OCI-M2 (cell line): Measurements from ENCODE around the gene TMEM235.
"Not testable (repeated sequence)": the region's sequence is repeated elsewhere in the genome, so short reads cannot be mapped to it uniquely, and the experiment has no call there.

Experiments used
- DNase-seq: peaks from one replicate; lab custom pipeline; 2025; ENCODE audit not compliant: unreplicated experiment; lab: John Stamatoyannopoulos, UW

Gene TMEM235

DNA sequence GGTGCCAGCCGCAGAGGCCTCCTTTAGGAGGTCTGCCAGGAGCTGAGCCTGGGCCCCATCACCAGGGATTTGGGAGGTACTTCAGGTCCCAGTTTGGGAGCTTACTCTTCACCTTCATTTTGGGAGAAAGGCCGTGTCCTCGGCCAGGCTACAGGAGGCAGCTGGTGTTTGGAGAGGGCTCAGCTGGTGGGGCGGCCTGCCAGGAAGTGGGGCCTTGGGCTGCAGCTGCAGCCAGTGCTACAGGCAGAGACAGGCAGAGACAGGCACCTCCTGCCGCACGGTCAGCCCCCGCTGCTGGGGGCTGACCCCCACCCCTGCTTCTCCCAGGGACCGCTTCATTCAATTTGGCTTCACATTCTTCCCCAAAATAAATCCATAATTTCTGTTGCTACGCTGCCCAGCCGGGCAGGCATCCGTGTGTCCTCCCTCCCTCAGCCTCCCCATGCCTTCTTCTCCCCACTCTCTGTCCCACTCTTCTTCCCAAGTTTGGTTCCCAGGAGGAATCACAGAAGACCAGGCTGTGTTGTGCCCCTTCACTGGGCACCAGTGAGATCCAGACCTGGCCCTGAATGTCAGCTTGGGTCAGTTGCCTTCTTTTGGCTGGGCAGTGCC, 6.1 kb downstream of the TMEM235 start:
- no peak for DNase-seq

DNA sequence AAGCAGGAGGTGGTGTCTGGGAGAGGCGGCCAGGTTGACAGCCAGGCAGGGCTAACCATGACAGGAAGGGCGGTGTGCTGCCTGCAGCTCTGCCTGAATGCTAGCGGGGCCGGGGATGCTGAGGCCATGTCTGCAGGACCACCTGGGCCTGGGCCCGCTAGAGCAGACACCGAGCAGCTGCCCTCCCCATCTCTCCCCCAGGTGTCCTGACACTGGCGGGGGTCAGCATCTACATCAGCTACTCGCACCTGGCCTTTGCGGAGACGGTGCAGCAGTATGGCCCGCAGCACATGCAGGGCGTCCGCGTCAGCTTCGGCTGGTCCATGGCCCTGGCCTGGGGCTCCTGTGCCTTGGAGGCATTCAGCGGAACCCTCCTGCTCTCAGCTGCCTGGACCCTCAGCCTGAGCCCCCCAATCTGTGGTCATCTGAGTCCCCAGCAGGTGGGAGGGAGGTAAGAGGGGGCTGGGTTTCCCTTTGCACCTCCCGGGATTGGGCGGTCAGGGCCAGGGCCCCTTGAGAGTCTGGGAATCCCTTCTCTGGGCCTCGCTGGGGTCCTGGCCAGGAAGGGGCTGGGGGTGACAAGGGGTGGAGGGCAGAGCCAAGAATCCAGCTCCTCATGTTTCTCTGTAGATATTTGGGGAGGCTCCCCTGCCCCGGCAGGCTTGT, 7.5 kb downstream of the TMEM235 start:
- no peak for DNase-seq

DNA sequence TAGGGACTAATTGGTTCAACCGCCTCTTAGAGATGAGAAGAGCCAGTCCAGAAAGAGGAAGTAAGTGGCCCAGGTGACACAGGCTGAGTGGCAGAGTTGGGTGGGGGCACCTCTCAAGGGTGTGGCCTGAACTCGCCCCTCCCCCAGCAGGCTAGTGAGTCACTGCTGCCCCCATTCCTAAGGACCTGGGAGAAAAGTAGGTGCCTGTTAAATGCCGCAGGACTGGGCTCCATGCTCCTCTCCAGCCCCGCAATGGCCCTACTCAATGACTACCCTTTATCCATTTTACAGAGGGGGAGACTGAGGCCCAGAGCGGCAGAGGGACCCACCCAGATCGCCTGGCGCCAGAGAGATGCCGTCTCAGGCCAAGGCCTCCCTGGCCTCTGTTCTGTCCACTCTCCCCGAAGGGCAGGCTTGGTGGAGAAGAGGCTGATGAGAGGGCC, 8.1 kb downstream of the TMEM235 start:
- DNase-seq, result no peak

DNA sequence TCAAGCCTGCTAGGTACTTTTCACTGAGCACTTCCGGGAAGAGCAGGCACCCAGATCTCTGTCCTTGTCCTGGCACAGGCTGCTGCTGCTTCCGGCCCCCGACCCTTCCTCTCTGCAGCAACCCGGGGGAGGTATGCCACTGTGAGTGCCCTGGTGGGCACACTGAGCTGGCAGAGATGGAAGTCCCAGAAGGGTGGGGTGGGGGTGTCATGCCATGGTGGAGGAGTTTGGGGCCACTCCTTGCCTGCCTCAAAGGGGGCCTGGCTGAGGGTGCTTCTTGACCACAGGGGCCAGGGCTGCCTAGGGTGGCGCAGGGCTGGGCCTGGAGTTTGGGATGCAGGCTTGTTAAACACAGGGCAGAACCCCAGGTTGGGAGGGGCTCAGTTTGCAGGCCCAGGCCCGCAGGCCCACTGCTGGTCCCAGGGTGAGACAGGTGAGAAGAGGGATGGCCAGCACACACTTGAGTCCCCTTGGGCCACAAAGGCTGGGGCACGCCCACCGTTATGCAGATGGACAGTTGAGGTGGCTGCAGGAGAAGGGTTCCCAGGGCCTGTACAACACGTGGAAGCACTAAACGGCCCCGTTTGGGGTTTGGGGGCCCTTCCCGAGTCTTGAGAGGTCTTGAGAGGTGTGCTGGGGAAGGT, 8.7 kb downstream of the TMEM235 start:
- DNase-seq, result no peak

DNA sequence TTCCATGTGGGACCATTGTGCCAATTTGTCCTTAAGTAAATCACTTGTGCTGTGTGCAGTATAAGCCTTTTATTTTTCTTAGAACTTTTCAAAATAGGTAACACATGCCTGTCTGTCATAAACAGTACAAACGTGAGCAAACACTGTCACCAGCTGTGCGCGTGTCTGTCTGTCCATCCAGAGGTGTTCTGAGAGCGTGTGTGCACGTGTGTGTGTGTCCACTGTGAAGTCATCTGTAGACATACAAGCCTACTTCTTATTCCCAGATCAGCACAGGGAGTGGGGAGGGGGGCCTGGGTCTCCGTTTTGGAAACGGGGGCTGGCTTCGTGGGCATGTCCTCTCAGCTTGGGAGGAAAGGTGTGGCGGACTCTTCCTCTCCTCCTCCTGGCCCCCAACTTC, 9.4 kb downstream of the TMEM235 start:
- no peak for DNase-seq

DNA sequence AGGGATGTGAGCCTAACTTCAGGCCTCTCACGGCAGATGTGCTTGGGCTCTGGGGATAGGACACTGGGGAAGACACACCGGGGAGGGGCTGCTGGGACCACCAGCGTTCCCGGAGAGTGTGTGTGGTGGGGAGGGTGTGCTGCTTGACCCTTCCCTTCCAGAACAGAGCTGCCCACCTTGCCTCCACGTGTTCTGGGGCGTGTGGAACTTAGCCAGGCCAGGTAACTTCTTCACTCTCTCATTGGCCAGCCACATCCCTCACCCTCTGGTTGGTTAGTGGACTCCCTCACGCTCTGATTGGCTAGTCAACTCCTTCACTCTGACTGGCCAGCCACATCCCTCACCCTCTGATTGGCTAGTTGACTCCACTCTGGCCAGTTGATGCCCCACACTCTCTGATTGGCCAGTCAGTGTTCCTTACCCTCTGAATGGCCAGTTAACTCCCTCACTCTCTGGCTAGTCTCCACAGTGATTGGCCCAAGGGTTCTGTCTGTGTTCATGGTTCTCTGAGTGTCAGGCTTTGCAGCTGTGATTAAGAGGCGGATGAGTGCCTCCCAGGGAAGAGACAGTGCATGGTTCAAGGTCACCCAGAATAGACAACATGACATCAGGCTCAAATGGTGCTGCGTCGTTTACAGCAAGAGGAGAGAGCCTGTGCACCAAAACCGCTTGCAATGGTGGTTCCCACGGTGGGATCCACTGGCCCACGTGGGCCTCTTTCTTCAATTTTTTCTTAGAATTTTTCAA, 10.0 kb downstream of the TMEM235 start:
- no peak for DNase-seq

DNA sequence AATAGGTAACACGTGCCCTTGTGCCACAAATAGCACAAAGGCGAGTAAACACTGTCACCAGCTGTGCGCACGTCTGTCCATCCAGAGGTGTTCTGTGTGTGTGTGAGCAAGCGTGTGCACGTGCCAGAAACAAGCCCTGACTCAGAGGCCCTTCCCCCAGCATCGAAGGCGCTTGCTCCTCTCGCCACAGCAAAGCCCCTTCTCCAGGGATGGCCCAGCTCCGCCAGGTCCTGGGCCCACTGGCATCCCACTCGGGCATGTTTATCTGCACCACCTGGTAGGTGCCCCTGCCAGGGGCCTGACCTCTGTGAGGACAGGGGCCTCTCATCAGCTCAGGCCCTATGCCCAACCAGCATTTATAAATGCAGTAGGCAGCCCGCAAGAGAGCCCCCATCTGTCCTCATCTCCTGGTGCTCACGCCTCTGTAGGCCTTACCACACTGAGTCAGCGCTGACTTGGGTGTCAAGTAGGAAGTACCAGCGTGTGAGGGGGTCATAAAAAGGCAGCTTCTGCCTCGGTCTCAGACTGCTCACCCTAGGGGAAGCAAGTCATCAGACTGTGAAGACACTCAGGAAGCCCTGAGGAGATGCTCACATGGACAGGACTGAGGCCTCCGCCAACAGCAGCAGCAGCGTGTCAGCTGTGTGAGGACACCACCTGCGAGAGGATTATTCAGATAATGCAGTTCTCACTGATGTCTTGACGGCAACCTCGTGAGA, 10.8 kb downstream of the TMEM235 start:
- no peak for DNase-seq

DNA sequence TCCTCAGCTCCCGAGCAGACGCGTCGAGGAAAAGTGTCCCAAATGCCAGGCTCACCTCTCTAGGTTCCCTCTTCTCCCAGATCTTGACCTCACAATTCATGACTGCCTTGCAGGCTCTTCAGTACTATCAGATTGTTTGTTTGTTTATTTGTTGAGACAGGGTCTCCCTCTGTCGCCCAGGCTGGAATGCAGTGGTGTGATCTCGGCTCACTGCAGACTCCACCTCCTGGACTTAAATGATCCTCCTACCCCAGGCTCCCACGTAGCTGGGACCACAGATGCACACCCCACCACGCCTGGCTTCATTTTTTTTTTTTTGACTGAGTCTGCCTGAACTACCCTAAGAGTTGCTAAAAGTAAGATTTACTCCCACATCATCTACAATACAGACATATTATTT, 15.9 kb downstream of the TMEM235 start:
- no peak for DNase-seq

DNA sequence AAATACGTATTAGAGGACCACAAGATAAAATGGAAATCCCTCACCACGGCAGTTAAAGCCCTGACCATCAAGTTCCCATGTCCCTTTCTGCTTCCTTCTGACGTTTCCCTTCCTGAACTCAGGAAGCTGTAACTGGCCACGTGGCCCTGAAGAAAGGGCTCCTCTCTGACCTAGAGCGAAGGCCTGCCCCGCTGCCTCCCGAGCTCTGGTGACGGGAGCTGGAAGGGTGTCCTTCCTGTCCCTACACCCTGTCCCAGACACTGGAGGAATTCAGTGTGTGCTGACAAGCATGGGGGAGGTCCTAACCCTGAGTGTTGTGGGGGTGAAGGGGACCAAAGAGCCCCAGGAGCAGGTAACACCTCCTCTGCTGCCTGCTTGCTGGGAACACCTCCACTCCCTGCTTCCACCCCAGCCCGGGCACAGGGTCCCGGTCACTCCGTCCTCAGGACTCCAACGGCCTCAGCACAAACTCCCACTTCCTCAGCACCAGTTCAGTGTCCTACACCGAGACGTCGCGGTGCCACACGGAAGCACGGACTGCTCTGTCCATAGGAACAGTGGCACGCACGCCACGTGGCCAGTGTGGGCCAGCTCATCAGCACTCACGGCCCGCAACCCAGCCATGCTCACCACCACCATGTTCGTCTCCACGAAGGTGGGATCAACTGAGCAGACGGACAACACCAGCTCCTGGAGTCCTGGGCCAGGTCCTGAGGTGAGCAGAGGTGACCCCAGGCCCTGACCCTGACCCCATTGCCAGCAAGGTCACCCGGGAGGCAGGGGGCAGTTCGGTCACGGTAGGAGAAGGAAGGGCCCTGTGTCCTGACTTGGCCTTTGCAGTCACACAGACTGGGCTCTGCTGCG, 16.9 kb downstream of the TMEM235 start:
- DNase-seq, result no peak

DNA sequence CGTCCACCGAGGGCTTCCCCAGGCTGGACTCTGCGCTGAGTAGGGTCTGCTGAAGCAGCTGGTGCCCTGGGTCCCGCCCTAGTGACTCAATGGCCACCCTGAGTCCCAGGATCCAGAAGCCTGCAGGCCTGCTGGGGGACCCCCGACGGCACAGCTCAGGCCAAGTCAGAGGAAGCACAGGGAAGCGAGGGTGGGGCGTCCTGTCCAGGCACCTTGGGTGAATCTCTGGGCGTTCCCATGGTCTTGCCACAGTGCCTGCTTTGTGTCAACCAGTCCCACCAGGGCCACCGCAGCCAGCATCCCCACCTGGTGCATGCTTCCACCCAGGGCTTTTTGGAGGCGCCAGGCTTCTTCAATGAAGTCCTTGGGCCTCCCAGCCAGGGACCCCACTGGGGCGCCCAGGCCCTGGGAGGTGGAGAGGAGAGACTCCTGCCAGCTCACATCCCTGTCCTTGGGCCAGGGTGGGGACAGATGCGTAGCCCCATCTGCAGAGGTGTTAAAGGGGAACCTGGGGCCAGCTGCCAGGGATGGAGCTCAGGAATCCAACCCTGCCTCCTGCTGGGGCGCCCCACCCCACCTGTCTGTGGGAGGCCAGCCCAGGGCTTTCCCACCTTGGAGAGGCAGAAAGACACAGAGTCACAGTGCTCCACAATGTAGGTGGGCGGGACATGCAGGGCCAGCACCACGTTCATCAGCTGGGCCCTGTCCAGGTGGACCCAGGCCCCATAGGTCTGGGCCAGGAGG, 17.8 kb downstream of the TMEM235 start:
- DNase-seq, result no peak

DNA sequence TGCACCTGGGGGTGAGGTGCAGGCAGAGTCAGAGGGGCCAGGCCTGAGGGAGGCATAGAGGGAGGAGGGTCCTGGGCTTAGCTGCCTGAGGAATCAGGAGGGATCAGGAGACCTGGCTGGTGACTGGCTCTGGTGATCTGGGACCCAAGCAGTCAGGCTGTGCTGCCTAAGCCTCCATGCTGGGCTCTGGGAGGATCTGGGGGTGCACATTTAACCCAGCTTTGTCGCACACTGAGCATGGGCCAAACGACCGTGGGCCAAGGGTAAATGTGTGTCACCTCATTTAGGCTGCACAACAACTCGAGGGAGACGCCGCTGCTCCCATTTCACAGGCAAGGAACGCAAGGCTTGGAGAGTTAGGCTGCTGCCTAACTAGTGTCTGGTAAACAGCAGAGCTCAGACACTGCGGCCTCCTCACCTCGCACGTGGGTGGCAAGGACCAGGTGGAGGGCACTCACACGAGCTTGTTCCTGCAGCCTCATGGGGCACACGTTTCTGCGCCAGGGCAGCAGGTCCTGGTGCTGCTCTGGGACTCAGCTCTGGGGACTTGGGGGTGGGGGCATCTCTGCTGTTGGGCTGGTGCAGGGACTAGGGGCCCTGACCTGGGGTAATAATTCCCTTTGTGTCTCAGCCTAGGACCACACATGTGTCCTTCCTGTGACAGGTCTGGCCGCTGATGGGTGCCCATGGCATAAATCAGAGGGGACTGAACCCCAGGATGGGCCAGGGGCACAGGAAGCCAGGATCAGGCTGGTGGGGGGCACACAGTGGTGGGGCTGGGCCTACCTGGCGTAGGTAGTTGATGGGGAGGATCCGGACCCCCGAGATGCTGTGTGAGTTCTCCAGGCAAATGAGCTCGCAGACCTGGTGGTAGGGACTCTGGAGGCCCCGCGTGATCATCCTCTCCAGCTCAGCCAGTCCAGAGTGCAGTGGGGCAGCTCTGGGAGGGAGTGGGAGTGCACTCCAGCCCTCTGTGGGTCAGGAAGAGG, 18.7 kb downstream of the TMEM235 start:
- no peak for DNase-seq

DNA sequence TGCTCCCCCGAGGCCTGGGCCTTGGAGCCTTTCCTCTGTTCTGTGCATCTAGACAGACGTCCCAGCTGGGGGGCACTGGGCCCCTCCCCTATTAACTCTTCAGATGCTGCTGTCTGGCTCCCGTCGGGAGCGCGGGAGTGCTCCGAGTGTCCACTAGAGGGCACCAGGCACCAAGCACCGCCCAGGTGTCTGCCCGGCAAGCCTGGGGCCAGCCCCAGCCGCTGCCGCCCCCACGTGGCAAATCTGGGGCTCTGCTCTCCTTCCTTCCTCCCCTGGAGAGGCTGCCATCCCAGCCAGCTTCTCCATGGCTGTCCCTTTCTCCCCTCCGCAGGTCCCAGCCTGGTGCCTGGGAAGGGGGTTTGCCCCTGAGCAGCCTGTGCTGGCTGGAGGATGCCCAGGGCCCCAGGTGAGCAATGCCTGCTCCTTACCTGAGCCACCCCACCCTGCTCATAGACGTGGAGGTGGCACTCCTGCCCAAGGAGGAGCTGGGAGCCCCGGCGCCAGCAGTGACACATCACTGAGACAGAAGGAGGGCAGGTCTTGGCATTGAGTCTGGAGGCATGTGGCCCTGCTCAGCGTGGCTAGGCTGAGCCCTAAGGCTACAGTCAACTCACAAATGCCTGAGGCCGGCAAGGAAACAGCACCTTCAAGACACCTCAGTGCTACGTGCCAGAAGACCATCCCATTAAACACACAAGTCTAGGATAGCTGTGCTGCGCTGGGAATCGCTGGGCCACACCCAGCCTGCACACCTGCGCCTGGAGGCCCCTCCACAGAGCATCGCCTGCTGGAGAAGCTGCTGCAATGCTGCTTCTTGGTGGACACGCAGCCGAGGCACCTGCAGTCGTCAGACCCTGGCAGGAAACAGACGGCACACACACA, 19.7 kb downstream of the TMEM235 start:
- peak; percentile 32 for DNase-seq

DNA sequence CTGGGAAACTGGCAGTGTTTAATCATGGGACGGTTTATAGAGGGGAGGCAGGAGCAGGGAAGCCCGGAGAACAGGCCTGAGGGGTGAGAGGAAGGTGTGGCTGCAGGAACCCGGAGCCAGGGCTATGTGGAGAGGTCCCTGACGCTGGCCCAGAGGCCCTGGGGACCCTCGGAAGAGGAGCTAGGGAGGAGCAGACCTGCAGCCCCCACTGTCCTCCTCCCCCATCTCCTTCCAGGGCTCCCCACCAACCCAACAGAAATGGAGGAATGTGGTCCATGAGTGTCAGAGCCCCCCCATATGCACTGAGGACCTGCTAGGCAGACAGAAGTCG, 20.3 kb downstream of the TMEM235 start:
- DNase-seq, result no peak

DNA sequence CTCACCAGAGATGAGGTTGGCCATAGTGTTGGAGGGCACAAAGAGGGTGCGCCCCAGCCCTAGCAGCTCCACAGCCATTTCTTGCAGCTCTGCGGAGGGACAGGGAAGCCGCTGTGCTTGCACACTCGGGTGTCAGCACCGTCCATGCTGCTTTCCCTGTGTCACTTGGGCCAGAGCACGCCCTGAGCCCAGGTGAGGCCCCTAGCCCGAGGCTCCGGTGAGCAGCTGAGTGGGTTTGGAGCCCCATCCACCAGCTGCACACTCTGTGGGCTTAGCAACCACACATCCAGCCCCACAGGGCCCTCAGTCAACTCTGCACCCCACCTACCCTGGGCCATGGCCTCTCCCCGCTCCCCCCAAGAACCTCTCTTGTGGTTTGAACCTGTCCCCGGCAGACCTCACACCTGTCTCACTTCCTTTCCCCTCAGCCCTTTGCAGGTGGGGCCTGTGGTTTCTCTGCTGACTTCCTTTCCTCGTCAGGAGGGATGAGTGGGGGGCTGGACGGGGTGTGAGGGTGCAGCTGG, 20.7 kb downstream of the TMEM235 start:
- no peak for DNase-seq

DNA sequence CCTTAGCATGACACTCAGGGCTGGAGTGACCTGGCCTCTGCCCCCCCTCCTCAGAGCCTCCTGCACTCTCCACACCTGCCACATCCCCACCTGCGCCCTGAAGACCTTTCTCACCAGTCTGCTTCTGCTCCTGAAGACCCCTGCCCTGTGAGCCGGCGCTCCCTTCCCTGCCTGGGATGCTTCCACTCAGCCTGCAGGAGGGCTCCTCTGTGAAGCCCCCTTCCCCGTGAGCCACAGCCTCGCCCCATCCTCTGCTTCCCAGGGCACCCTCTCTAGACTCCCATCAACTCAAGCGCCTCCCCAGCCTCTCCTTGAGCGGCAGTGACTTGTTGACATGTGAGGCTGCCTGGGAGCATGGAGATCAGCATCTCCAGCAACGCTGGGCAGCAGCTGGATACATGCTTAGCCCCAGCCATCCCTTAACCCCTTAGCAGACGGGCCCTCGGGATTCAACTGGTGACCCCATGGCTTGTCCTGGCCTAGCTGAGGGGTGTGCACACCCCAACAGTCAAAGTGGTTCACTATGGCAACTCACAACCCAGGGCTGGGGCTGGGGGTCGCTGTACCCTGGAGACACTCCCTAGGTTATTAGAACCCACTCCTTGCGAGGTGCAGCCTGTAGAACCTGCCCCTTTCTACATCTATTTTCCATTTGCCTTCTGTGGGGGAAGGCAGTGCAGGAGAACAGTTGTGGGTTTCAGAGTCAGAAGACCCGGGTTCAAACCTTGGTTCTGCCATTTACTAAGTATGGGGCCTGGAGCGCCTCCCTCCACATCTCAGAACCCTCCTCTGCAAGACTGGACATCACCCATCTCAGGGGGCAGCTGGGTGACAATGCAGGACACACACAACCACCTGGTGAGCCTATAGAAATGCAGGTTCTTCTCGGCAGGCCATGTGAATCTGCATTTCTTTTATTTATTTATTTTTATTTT, 21.5 kb downstream of the TMEM235 start:
- no peak for DNase-seq

DNA sequence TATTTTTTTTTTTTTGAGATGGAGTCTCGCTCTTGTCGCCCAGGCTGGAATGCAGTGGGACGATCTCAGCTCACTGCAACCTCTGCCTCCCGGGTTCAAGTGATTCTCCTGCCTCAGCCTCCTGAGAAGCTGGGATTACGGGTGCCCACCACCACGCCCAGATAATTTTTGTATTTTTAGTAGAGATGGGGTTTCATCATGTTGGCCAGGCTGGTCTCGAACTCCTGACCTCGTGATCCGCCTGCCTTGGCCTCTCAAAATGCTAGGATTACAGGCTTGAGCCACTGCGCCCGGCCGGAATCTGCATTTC, 22.2 kb downstream of the TMEM235 start:
- not testable (repeated sequence) for DNase-seq
